ENCODE results near the gene SLC16A2.

DNA sequence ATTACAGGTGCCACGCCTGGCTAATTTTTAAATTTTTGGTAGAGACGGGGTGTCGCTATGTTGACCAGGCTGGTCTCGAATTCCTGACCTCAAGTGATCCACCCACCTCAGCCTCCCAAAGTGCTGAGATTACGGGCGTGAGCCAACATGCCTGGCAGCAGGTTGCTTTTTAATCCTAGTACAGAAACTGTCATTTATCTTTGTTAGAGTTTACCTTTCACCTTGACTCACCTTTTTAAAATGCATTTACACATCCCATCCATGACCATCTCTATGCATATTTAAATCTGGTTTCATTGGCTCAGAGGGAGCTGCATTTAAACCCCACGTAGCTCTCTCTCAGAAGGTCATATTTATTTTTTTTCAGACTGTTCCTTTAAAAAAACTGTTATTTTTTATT is 31.9 kb downstream of the SLC16A2 start:
- TF ChIP-seq EZH2 (IDR thresholded peaks at IDR 0.05; ENCODE audit: borderline replicate concordance, low read depth, low read length, severe bottlenecking) = no peak
- TF ChIP-seq, protein P1, sequence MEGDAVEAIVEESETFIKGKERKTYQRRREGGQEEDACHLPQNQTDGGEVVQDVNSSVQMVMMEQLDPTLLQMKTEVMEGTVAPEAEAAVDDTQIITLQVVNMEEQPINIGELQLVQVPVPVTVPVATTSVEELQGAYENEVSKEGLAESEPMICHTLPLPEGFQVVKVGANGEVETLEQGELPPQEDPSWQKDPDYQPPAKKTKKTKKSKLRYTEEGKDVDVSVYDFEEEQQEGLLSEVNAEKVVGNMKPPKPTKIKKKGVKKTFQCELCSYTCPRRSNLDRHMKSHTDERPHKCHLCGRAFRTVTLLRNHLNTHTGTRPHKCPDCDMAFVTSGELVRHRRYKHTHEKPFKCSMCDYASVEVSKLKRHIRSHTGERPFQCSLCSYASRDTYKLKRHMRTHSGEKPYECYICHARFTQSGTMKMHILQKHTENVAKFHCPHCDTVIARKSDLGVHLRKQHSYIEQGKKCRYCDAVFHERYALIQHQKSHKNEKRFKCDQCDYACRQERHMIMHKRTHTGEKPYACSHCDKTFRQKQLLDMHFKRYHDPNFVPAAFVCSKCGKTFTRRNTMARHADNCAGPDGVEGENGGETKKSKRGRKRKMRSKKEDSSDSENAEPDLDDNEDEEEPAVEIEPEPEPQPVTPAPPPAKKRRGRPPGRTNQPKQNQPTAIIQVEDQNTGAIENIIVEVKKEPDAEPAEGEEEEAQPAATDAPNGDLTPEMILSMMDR (IDR thresholded peaks at IDR 0.05; ENCODE audit: borderline replicate concordance, extremely low read depth, low read length, poor library complexity, severe bottlenecking) = no peak

Measured in DND-41 (cell line).